Measurements from ENCODE around the gene NFATC1.

NFATC1 gene

GRCh38 chr18:79394534-79395307, 1.0 kb upstream of the NFATC1 start:
- H3K4me3 ChIP-seq (replicated peaks; ENCODE audit: low read depth, low read length) = peak overlapping the region; percentile 42; the same call in 1 of the 2 replicates
- DNase-seq (ENCODE audit: extremely low read depth, low read depth) = no peak
- TF ChIP-seq CTCF (IDR thresholded peaks at IDR 0.05; ENCODE audit: low read depth, low read length, missing control alignments) = no peak

- TF ChIP-seq CTCF (IDR thresholded peaks at IDR 0.05; ENCODE audit: low read depth, low read length, missing control alignments) = no peak
- no peak for DNase-seq (ENCODE audit: extremely low read depth, low read depth)
- no peak overlapping the region for H3K4me3 ChIP-seq (replicated peaks; ENCODE audit: low read depth, low read length)
Observed at GRCh38 chr18:79395308-79395640, 456 bp upstream of the NFATC1 start.

GRCh38 chr18:79396431-79397246, 909 bp downstream of the NFATC1 start:
- peak overlapping the region; percentile 41 for H3K4me3 ChIP-seq (replicated peaks; ENCODE audit: low read depth, low read length)
- no peak for DNase-seq (ENCODE audit: extremely low read depth, low read depth)
- TF ChIP-seq CTCF (IDR thresholded peaks at IDR 0.05; ENCODE audit: low read depth, low read length, missing control alignments) = no peak

GRCh38 chr18:79397247-79397829, 1.6 kb downstream of the NFATC1 start:
- DNase-seq (ENCODE audit: extremely low read depth, low read depth) = no peak
- H3K4me3 ChIP-seq (replicated peaks; ENCODE audit: low read depth, low read length) = no peak overlapping the region
- TF ChIP-seq CTCF (IDR thresholded peaks at IDR 0.05; ENCODE audit: low read depth, low read length, missing control alignments) = no peak

- no peak for DNase-seq (ENCODE audit: extremely low read depth, low read depth)
Observed at GRCh38 chr18:79397830-79398761, 2.4 kb downstream of the NFATC1 start.

More at GRCh38 chr18:79397830-79398761, 2.4 kb downstream of the NFATC1 start:
- no peak overlapping the region for H3K4me3 ChIP-seq (replicated peaks; ENCODE audit: low read depth, low read length)
- TF ChIP-seq CTCF (IDR thresholded peaks at IDR 0.05; ENCODE audit: low read depth, low read length, missing control alignments) = no peak

All from HFF-Myc (cell line).